Endometrial microvascular endothelial cells (primary cell): ENCODE measurements around the gene MBD3L2B. TPM values are rescaled to one million over a fixed set of nuclear protein-coding genes. Genes with fewer than 3 reads are reported as not detected.
"Not testable (repeated sequence)": the region's sequence is repeated elsewhere in the genome, so short reads cannot be mapped to it uniquely, and the experiment has no call there.

ENCODE experiments used
- in situ Hi-C: cut with HindIII; loops from 2 replicates; pipeline ENCODE4 v1.10.0; 2017; ENCODE audit warnings: low sequenced_read_pairs, low pct_unique_long_range_greater_than_20kb; ENCODE audit errors: inconsistent ontology term
- total RNA-seq: library from RNA; depleted of rRNA; stranded (reverse); fragments of >200 nt; gene quantifications from one replicate; pipeline ENCODE4 v1.2.3, GENCODE V29; 2015; ENCODE audit errors: inconsistent ontology term

MBD3L2B gene
- total RNA-seq: not detected

DNA sequence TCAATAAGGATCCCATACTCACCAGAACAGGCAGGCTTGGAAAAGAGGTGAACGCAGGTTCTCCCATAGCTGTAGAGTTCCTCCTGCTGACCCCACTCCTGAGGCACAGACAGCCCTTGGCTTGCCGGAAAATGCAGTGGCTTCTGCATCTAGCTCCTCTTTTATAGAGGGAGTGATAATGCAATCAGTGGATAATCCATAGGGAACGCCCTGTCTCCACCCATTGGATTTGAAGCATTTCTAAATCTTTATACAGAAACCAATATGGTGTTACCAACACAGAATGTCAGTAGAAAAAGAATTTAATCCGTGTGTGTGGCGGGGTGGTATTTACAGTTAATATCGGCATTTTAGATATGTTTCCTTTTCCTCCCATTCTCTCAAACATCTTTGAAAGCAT is at the start of gene MBD3L2B:
TSS of gene MBD3L2B (minus strand) at position 101 of the 400 bp plus-strand sequence. CDS start at position 67, 34 bp downstream.
- in situ Hi-C loops: not testable (repeated sequence)

DNA sequence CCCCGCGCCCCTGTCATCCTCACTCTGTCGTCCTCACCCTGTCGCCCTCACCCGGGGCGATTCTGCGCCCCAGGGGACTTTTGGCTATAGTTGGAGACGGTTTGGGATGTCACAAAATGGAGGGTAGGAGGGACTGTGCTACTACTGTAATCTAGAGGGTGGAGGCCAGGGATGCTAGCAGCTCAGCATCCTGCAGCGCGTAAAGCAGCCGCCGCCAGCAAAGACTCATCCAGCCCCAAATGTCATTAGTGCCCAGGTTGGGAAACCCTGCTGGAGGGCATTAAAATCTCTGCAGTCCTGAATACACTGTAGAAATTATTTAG is 48.6 kb upstream of the MBD3L2B start:
- in situ Hi-C loops: no loop called here

DNA sequence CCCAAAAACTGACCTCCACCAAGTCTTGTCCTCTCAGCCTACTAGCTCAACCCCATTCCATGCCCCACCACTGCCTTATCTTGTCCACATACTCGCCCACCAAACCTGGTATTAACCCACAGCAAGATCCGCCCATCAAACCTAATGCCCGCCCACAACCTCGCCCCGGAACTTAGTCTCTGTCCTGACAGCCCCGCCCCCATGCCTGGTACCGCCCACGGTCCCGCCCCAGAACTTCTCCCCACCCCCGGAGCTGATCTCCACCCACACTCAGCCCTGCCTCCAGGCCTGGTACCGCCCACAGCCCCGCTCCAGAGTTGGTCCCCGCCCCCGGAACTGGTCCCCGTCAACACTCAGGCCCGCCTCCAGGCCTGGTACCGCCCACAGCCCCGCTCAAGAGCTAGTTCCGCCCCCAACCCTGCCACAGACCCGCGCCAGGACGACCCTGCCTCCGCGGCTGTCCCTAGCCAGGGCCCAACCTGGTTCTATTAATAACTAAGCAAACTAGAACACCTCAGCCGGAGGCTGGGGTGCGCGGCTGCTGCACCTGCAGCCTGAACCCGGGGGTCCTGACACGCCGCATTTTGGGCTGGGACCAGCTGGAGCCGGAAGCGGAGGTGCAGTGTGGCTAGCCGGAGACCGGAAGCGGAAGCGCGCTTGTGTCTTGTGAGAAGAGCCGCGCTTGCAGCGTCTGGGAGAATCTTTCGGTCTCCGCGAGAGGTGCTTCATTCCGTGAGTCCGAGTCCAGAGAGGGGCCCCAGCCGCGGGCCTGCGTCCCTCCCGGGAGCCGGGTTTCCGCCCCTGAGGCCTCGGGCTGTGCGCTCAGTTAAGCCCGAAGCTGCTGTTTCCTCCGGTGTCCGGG is 48.0 kb upstream of the MBD3L2B start, which contains the start of gene ZNF557:
TSS of gene ZNF557 (plus strand) at position 662 of the 862 bp plus-strand sequence. CDS start 5,372 bp downstream, outside the sequence.
- in situ Hi-C loops: no loop called here

DNA sequence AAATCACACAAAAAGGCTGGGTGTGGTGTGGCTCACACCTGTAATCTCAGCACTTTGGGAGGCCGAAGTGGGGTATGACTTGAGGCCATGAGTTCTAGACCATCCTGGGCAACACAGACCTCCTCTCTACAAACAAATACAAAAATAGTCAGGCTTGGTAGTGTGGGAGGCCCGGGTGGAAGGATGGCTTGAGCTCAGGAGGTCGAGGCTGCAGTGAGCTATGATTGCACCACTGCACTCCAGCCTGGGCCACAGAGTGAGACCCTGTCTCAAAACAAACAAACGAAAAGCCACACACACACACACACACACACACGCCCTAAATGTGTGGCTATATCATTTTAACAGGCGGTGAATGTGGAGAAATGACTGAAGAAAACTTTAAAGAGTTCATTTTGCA is 47.4 kb upstream of the MBD3L2B start:
- in situ Hi-C loops: no loop called here

DNA sequence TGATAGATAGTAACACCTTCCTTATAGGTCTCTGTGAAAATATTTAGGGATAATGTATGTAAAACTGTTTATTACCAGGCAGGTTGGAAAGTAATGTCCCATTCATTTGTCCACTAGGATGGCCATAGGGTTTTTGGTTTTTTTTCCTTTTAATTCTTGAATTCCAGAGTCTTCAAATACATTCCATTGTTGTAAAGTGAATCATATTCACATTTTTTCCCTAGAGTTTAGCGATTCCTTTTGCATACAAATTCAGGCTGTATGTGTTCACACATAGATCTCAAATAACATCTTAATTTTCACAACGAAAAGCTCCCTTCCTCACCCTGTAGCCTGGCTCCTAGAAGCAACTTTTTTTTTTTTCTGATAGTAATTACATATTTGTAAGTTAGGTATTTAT is 46.5 kb upstream of the MBD3L2B start:
- in situ Hi-C loops: no loop called here

DNA sequence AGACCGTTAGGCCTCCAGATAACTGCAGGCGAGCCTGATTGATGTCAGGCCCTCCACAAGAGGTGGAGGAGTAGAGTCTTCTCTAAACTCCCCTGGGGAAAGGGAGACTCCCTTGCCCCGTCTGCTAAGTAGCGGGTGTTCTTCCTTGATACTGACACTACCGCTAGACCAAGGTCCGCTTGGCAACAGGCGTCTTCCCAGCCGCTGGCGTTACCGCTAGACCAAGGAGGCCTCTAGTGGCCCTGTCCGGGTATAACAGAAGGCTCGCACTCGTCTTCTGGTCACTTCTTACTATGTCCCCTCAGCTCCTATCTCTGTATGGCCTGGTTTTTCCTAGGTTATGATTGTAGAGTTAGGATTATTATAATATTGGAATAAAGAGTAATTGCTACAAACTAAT is 45.9 kb upstream of the MBD3L2B start:
- in situ Hi-C loops: not testable (repeated sequence)

DNA sequence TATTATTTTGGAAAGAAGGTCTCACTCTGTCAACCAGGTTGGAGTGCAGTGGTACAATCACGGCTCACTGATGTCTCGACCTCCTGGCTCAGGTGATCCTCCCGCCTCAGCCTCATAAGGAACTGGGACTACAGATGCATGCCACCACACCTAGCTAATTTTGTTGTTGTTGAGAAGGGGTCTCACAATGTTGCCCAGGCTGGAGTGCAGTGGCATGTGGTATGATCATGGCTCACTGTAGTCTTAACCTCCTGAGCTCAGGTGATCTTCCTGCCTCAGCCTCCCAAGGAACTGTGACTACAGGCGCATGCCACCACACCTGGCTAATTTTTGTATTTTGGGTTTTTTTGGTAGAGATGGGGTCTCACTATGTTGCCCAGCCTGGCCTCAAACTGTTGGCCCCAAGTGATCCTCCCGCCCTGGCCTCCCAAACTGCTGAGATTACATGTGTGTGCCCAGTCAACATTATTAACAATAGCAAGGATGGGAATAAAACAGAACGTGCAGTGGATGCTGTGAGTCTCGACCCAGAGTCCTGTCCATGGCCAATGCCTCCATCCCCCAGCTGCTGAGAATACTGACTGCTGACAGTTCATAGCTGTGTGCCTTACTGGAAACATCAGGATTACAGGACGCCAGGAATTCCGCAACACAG is 42.7 kb upstream of the MBD3L2B start:
- in situ Hi-C loops: no loop called here

DNA sequence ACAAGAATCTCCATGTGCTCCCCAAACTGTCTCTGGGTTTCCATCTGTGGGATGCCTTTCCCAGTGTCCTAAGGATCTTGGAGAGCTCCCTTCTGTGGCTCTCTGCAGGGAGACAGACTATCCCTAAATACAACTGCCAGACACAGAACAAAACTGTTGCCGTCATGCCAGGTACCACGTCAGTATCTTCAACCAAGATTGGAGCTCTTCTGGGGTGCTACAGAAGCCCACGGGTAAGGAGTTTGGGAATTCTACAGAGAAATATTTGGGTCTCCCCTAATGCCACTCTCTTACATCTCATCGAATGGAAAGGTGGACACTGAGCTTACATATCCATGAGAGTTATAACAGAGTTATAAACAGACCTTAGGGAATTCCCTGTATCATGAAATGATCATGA is 42.1 kb upstream of the MBD3L2B start:
- in situ Hi-C loops: no loop called here

DNA sequence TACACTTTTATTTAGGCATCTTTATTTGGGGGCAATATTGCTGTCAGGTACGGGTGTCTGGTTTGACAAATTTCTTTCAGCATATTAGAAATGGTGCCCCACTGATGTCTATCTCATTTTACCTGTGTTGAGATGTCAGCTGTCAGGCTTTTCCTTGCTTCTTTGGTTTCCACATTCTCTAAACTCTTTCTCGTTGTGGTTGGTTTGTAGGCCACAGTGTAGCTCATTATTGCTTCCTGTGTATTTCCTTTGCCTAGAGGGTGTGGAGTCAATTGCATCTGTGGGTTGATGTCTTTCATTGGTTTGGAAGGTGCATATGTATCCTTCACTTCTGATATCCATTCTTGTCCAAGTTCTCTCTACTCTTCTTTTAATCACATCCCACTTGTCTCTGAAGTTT is 38.7 kb upstream of the MBD3L2B start:
- in situ Hi-C loops: not testable (repeated sequence)

DNA sequence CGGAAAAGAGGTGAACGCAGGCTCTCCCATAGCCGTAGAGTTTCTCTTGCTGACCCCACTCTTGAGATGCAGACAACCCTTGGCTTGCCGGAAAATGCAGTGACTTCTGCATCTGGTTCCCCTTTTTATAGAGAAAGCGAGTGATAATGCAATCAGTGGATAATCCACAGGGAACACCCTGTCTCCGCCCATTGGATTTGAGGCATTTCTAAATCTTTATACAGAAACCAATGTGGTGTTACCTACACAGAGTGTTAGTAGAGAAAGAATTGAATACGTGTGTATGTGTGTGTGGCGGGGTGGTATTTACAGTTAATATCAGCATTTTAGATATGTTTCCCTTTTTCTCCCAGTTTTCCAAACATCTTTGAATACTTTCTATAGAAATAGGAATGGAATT is 37.3 kb upstream of the MBD3L2B start, which contains the start of gene MBD3L3:
TSS of gene MBD3L3 (minus strand) at position 101 of the 400 bp plus-strand sequence. CDS start at position 30, 71 bp downstream.
- in situ Hi-C loops: not testable (repeated sequence)

DNA sequence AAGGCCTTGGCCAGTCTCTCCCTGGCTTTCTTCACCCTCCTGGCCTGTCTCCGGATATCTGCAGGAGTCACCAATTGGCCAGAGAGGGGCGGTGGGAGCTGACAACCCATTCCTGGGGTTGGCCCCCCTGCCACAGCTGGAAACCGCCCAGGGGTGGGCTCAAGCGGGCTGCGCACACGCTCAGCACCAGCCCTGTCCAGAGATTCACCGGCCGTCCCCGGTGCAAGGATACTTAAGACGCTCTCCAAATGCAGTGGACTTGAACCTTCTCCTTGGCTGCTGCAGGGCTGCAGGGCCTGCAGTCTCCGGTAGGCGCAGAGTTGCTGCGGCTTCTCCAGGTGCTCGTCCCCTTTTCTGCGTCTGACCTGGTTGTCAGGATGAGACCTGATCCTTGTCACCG is 35.1 kb upstream of the MBD3L2B start:
- in situ Hi-C loops: not testable (repeated sequence)

DNA sequence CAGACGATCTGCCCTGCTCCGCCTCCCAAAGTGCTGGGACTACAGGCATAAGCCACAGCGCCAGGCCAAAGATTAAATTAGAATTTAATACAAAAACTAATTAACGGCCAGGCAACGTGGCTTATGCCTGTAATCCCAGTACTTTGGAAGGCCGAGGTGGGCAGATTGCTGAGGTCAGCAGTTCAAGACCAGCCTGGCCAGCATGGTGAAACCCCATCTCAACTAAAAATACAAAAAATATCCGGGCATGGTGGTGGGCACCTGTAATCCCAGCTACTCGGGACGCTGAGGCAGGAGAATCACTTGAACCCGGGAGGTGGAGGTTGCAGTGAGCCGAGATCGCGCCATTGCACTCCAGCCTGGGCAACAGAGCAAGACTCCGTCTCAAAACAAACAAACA is 34.4 kb upstream of the MBD3L2B start:
- in situ Hi-C loops: not testable (repeated sequence)

DNA sequence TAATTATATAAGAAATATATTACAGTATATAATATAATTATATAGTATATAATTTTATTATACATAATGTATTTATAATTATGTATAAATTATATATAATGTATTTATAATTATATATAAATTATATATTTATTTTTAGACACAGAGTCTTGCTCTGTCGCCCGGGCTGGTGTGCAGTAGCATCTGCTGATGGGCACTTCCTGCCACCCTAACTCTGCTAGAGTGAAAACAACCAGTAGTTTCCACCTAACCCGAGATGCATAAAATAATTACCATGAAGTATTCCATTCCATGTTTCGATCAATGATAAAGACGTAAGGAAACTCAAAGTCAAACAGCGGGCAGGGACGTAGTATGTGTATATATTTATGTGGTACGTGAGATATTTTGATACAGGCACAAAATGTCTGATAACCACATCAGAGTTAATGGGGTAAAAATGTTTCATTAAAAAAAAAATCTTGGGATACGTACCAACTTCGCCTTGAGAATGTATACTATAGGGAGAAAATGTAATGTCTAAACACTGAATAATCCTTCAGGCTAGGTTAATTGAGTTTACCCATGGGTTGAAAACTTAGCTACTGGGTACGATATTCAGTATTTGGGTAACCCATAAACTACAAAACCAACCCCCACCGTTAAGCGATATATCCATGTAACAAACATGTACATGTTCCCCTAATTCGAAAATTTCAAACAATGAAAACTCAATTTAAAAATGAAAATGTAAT is 33.6 kb upstream of the MBD3L2B start:
- in situ Hi-C loops: not testable (repeated sequence)

DNA sequence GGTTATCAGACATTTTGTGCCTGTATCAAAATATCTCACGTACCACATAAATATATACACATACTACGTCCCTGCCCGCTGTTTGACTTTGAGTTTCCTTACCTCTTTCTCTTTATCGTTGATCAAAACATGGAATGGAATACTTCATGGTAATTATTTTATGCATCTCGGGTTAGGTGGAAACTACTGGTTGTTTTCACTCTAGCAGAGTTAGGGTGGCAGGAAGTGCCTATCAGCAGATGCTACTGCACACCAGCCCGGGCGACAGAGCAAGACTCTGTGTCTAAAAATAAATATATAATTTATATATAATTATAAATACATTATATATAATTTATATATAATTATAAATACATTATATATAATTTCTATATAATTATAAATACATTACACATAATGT is 31.7 kb upstream of the MBD3L2B start:
- in situ Hi-C loops: not testable (repeated sequence)

DNA sequence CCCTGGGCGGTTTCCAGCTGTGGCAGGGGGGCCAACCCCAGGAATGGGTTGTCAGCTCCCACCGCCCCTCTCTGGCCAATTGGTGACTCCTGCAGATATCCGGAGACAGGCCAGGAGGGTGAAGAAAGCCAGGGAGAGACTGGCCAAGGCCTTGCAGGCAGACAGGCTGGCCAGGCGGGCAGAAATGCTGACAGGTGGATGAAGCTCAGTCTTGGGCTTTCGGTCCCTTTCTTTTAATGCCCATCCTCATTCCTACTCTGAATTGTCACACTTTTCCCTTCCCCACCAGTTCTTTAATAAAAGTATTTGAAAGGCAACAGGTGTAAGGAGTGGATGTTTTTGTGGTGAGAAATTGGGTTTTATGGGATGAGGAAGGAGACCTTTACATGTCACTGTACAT is 30.2 kb upstream of the MBD3L2B start:
- in situ Hi-C loops: not testable (repeated sequence)

DNA sequence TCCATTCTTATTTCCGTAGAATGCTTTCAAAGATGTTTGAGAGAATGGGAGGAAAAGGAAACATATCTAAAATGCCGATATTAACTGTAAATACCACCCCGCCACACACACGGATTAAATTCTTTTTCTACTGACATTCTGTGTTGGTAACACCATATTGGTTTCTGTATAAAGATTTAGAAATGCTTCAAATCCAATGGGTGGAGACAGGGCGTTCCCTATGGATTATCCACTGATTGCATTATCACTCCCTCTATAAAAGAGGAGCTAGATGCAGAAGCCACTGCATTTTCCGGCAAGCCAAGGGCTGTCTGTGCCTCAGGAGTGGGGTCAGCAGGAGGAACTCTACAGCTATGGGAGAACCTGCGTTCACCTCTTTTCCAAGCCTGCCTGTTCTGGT is 27.8 kb upstream of the MBD3L2B start, which contains the start of gene MBD3L2:
TSS of gene MBD3L2 (plus strand) at position 301 of the 400 bp plus-strand sequence. CDS start at position 354, 53 bp downstream.
- in situ Hi-C loops: not testable (repeated sequence)

DNA sequence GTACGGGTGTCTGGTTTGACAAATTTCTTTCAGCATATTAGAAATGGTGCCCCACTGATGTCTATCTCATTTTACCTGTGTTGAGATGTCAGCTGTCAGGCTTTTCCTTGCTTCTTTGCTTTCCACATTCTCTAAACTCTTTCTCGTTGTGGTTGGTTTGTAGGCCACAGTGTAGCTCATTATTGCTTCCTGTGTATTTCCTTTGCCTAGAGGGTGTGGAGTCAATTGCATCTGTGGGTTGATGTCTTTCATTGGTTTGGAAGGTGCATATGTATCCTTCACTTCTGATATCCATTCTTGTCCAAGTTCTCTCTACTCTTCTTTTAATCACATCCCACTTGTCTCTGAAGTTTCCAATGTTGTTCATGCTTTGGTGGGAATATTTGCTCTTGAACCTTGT is 20.3 kb upstream of the MBD3L2B start:
- in situ Hi-C loops: not testable (repeated sequence)

DNA sequence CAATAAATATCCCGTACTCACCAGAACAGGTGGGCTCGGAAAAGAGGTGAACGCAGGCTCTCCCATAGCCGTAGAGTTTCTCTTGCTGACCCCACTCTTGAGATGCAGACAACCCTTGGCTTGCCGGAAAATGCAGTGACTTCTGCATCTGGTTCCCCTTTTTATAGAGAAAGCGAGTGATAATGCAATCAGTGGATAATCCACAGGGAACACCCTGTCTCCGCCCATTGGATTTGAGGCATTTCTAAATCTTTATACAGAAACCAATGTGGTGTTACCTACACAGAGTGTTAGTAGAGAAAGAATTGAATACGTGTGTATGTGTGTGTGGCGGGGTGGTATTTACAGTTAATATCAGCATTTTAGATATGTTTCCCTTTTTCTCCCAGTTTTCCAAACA is 18.8 kb upstream of the MBD3L2B start, which contains the start of gene MBD3L4:
TSS of gene MBD3L4 (minus strand) at position 101 of the 400 bp plus-strand sequence. CDS start at position 66, 35 bp downstream.
- in situ Hi-C loops: not testable (repeated sequence)

DNA sequence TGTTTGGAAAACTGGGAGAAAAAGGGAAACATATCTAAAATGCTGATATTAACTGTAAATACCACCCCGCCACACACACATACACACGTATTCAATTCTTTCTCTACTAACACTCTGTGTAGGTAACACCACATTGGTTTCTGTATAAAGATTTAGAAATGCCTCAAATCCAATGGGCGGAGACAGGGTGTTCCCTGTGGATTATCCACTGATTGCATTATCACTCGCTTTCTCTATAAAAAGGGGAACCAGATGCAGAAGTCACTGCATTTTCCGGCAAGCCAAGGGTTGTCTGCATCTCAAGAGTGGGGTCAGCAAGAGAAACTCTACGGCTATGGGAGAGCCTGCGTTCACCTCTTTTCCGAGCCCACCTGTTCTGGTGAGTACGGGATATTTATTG is 9.0 kb upstream of the MBD3L2B start, which contains the start of gene MBD3L5:
TSS of gene MBD3L5 (plus strand) at position 301 of the 400 bp plus-strand sequence. CDS start at position 335, 34 bp downstream.
- in situ Hi-C loops: not testable (repeated sequence)
